Measurements from ENCODE around the gene NUP210L.
"Not testable (repeated sequence)": the region's sequence is repeated elsewhere in the genome, so short reads cannot be mapped to it uniquely, and the experiment has no call there.

- TF ChIP-seq CTCF (conservative IDR thresholded peaks at IDR 0.05; ENCODE audit: low read length); EZH2phosphoT487 (IDR thresholded peaks at IDR 0.05; ENCODE audit: borderline replicate concordance): not testable (repeated sequence)
Measured at GRCh38 chr1:154123205-154123604, 31.7 kb downstream of the NUP210L start.
